Measurements from ENCODE around the gene IER3. TPM values are rescaled to one million over a fixed set of nuclear protein-coding genes. Genes with fewer than 3 reads are reported as not detected.

IER3 gene
- total RNA-seq, 1 donor from 2014 or later: 33.0 TPM

DNA sequence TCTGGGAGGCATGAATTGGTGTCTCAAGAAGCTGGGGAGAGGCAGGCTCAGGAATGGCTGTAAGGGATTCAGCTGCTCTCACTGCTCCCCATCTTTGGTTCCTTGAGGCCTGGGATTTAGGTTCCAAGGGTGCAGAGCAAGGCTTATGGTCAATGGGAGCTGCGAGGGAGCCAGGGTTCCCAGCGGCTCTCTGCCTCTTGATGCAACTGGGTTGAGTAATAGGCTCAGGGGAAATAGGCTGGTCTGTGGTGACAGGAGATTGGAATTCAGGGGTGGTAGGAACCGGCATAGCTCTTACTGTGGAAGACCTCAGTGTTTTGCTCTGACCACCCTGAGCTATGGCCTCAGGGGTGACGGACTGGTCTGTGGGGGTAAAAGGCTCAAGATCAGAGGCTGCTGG is 40.5 kb downstream of the IER3 start:
- DNase-seq: no peak

DNA sequence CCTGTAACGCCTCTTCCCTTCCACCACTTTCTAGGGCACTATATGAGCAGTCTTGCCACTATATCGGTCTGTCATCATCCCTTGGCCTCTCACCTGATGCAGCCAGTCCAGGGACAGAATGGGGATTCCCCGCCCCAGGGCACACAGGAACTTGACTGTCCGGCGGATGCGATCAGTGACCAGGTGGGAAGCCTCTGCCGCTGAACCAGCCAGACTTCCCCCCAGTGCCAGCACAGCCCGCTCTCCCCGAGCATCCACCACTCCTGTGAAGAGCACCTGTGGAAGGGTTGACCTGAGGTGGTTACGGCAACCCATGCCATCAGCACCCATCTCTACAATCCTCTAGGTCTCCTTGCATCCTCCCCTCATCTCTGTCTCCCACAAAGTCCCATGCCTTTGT is 41.3 kb downstream of the IER3 start:
- no peak for DNase-seq

DNA sequence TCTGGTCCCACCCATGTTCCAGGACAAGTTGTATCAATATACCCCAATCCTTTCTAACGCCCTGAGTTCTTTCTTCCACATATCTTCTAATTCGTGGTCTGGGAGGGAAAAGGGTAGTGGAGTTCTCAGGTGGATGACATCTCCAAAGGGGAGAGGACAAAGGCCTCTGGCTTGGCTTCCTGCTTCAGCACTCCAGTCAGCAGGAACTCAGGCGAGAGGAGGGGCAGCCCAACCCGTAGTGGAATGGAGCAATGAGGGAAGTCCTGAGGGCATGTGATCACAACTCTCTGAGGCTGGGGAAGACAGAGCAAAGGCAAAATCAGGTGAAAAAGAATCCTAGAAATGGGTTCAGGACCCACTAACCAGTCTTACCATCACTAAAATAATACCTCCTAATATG is 44.0 kb downstream of the IER3 start:
- DNase-seq: no peak

DNA sequence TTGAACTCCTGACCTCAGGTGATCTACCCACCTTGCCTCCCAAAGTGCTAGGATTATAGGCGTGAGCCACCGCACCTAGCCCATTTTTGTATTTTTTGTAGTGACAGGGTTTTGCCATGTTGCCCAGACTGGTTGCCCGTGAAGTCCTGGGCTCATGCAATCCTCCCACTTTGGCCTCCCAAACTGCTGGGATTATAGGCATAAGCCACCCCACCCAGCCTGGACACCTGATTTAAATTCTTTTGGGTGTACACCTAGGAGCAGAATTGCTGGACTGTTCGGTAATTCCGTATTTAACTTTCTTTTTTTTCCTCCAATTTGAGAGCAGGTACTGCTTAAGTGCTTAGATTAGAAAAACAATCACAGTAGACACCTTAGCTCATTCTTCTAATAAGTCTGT is 47.9 kb downstream of the IER3 start:
- no peak for DNase-seq

Small RNA genes lying within 50 kb of the gene (small RNA-seq; reads per million reads assigned to genes)
- gene RF00019 (ENCODE audit: low replicate concordance) (not detected), gene RN7SL353P (ENCODE audit: low replicate concordance) (not detected)

Other genes with a start within 250 kb of the IER3 start
- 35.8 TPM for gene GNL1, start 188.1 kb downstream of the IER3 start, total RNA-seq
- gene PRR3, start 187.3 kb downstream of the IER3 start, total RNA-seq: 6.6 TPM
- gene ABCF1, start 173.1 kb downstream of the IER3 start, total RNA-seq: 27.4 TPM
- 15.2 TPM for gene PPP1R10, start 127.3 kb downstream of the IER3 start, total RNA-seq
- gene MRPS18B, start 126.7 kb downstream of the IER3 start, total RNA-seq: 41.3 TPM
- gene ATAT1, start 117.7 kb downstream of the IER3 start, total RNA-seq: 7.8 TPM
- 5.2 TPM for gene C6orf136, start 97.4 kb downstream of the IER3 start, total RNA-seq
- 17.9 TPM for gene DHX16, start 71.5 kb downstream of the IER3 start, total RNA-seq
- 22.2 TPM for gene PPP1R18, start 57.9 kb downstream of the IER3 start, total RNA-seq
- 3.6 TPM for gene NRM, start 53.6 kb downstream of the IER3 start, total RNA-seq
- gene MDC1, start 27.3 kb downstream of the IER3 start, total RNA-seq: 9.3 TPM
- gene TUBB, start 24.2 kb downstream of the IER3 start, total RNA-seq: 296 TPM
- 32.6 TPM for gene FLOT1, start 1.9 kb downstream of the IER3 start, total RNA-seq
- gene DDR1, start 140.0 kb upstream of the IER3 start, total RNA-seq: 59.3 TPM
- 14.3 TPM for gene GTF2H4, start 163.7 kb upstream of the IER3 start, total RNA-seq
- 11.8 TPM for gene VARS2, start 169.7 kb upstream of the IER3 start, total RNA-seq
- gene SFTA2, start 187.6 kb upstream of the IER3 start, total RNA-seq: not detected
- gene MUCL3, start 196.4 kb upstream of the IER3 start, total RNA-seq: not detected
- not detected for gene MUC21, start 239.2 kb upstream of the IER3 start, total RNA-seq

Data from skin of body (tissue), 3 donors.